Coronary artery (tissue), 2 donors: Measurements from ENCODE around the gene CADM1.

Experiments
- DNase-seq: peaks from one replicate; pipeline ENCODE4 v3.0.0-alpha.2; 2017; ENCODE audit warnings: low spot score
- H3K27ac ChIP-seq, 2 donors: fragments of 200-600 bp; sonication (generic); one replicate each; pipeline ENCODE4 v1.5.1; 2016 to 2019
- H3K4me3 ChIP-seq: fragments of 200-600 bp; sonication (generic); 2 replicates; pipeline ENCODE4 v1.5.1; 2016; ENCODE audit warnings: mild to moderate bottlenecking, moderate library complexity
- TF ChIP-seq, protein P1 (sequence below): fragments of 200-600 bp; sonication (generic); IDR thresholded peaks from one replicate; pipeline ENCODE4 v1.5.1; 2019; ENCODE audit warnings: antibody characterized with exemption

Gene CADM1

GRCh38 chr11:115291325-115291724 is 212.9 kb downstream of the CADM1 start:
- no peak overlapping the region for H3K27ac ChIP-seq
- no peak overlapping the region for H3K4me3 ChIP-seq
- TF ChIP-seq, protein P1, sequence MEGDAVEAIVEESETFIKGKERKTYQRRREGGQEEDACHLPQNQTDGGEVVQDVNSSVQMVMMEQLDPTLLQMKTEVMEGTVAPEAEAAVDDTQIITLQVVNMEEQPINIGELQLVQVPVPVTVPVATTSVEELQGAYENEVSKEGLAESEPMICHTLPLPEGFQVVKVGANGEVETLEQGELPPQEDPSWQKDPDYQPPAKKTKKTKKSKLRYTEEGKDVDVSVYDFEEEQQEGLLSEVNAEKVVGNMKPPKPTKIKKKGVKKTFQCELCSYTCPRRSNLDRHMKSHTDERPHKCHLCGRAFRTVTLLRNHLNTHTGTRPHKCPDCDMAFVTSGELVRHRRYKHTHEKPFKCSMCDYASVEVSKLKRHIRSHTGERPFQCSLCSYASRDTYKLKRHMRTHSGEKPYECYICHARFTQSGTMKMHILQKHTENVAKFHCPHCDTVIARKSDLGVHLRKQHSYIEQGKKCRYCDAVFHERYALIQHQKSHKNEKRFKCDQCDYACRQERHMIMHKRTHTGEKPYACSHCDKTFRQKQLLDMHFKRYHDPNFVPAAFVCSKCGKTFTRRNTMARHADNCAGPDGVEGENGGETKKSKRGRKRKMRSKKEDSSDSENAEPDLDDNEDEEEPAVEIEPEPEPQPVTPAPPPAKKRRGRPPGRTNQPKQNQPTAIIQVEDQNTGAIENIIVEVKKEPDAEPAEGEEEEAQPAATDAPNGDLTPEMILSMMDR, result no peak
- DNase-seq, result no peak

- DNase-seq, result no peak
- H3K27ac ChIP-seq, result no peak overlapping the region
- TF ChIP-seq, protein P1, result no peak
- H3K4me3 ChIP-seq, result no peak overlapping the region
Observed at GRCh38 chr11:115290893-115291292, 213.3 kb downstream of the CADM1 start.

- DNase-seq, result no peak
- TF ChIP-seq, protein P1, result no peak
- H3K27ac ChIP-seq, result no peak overlapping the region
- H3K4me3 ChIP-seq, result no peak overlapping the region
Observed at GRCh38 chr11:115290479-115290878, 213.7 kb downstream of the CADM1 start.

DNA sequence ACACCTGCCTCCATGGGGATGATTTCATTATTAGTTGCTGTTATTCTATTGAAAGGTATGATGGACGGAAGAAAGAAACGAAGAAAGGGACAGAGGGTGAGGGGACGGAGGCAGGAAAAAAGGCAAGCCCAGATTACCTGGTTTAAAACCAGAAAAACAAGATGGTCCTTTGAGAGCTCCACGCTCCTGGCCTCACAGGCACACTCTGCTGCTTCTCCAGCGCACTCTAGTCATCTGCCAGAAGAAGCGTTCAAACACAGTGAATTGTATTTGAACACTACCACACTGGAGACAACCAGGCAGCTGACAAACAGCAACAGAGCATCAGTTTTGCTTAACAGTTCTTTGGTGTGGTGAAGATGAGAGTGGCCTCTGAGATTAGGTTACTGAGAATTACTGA is 216.9 kb downstream of the CADM1 start:
- DNase-seq, result no peak
- no peak overlapping the region for H3K4me3 ChIP-seq
- TF ChIP-seq, protein P1, result no peak
- H3K27ac ChIP-seq, result no peak overlapping the region

- TF ChIP-seq, protein P1, result no peak
- Histone ChIP-seq H3K27ac (no peak overlapping the region), H3K4me3 (no peak overlapping the region)
- no peak for DNase-seq
Observed at GRCh38 chr11:115286614-115287013, 217.6 kb downstream of the CADM1 start.

DNA sequence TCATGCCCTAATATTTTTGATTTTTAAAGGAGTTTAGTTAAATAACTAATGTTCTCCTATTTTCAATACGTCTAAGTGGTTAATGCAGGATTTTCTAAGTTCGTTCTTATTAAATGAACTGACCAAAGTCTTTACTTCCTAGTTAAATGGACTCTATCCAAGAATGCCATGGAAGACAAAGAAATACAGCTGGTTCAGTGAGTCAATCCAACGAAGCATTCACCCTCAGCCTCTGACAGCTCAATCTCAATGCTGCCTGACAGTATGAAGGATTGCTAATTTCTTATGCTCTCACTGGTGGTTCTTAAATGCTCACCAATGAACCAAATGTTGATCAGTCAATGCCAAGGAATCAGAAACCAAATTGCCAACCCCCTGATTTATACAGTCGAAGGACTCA is 219.4 kb downstream of the CADM1 start:
- H3K4me3 ChIP-seq, result no peak overlapping the region

DNA sequence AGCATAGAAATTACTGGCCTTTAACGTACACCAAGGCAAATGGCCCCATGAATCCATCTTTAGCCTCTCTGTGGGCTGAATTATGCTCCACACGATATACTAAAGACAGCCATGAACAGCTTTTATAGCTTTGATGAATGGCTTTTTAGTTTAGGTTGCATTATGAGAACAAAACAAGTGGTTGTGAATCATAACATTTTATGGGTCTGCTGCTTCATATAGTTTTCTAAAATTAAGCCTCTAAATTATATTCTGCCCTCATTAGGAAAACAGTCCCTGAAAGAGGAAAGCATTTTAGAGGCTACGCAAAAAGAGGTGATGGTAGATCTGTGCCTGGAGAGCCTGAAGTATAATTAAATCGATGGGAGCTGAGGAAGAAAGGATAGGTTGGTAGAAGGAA is 221.3 kb downstream of the CADM1 start:
- no peak overlapping the region for H3K4me3 ChIP-seq
- DNase-seq, result no peak
- TF ChIP-seq, protein P1, result no peak
- no peak overlapping the region for H3K27ac ChIP-seq

More for the DNA sequence above, 219.4 kb downstream of the CADM1 start:
- DNase-seq, result no peak
- TF ChIP-seq, protein P1, result no peak
- H3K27ac ChIP-seq, result no peak overlapping the region
